ENCODE measurements around the gene DIPK1C.

DNA sequence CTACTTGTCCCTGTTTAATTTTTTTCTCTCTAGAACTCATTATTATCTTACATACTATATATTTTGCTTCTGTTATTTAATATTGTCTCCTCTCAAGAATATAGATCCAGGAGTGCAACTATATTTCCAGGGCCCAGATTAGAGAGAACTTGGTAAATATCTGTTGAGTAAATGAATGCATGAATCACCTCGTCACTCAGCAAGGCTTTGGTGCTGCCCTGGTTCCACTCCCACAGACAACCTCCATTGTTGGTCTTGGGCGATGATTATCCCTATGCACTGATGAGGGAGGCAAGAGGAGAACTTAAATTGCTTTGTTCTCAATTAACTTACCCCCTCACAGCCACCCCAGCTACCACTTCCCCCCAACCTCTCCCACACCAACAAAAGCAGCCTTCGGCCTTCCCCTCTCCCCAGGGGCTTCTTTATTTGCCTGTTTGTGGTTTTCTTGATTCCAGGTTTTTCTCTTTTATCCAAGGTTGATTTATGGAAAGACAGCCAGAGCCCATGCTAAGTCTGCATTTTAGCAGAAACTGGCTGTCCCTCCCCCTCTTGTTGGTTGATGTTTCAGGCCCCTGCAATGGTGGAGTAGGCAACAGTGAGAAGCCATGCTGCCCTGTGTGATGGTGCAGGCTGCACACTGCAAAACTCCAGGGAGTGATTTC, 17.0 kb upstream of the DIPK1C start:
- TF ChIP-seq, protein P1, sequence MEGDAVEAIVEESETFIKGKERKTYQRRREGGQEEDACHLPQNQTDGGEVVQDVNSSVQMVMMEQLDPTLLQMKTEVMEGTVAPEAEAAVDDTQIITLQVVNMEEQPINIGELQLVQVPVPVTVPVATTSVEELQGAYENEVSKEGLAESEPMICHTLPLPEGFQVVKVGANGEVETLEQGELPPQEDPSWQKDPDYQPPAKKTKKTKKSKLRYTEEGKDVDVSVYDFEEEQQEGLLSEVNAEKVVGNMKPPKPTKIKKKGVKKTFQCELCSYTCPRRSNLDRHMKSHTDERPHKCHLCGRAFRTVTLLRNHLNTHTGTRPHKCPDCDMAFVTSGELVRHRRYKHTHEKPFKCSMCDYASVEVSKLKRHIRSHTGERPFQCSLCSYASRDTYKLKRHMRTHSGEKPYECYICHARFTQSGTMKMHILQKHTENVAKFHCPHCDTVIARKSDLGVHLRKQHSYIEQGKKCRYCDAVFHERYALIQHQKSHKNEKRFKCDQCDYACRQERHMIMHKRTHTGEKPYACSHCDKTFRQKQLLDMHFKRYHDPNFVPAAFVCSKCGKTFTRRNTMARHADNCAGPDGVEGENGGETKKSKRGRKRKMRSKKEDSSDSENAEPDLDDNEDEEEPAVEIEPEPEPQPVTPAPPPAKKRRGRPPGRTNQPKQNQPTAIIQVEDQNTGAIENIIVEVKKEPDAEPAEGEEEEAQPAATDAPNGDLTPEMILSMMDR (IDR thresholded peaks at IDR 0.05; ENCODE audit: insufficient read depth, low read length, poor library complexity, severe bottlenecking) = no peak
- no peak for TF ChIP-seq EZH2phosphoT487 (conservative IDR thresholded peaks at IDR 0.05; ENCODE audit: low read length)

Measured in SU-DHL-6 (cell line).